Measurements from ENCODE around the gene NOS1AP.
A peak's percentile ranks its signal among the peaks of the same experiment; 100 is the strongest.
"Not testable (repeated sequence)": the region's sequence is repeated elsewhere in the genome, so short reads cannot be mapped to it uniquely, and the experiment has no call there.

Gene NOS1AP

GRCh38 chr1:162168261-162168660 is 98.8 kb downstream of the NOS1AP start:
- DNase-seq (ENCODE audit: low read depth in 2 of 2) = no peak

- DNase-seq (ENCODE audit: low read depth in 2 of 2) = peak; percentile 47 to 48
These were observed 99.7 kb downstream of the NOS1AP start for GRCh38 chr1:162169031-162169790.

GRCh38 chr1:162171111-162171510 is 101.6 kb downstream of the NOS1AP start:
- no peak for DNase-seq (ENCODE audit: low read depth in 2 of 2)

GRCh38 chr1:162172311-162173102 is 103.0 kb downstream of the NOS1AP start:
- DNase-seq (ENCODE audit: low read depth in 2 of 2) = no peak

- DNase-seq (ENCODE audit: low read depth in 2 of 2) = not testable (repeated sequence)
These were observed 104.1 kb downstream of the NOS1AP start for GRCh38 chr1:162173607-162174006.

- not testable (repeated sequence) for DNase-seq (ENCODE audit: low read depth in 2 of 2)
These were observed 104.5 kb downstream of the NOS1AP start for GRCh38 chr1:162174027-162174426.

- DNase-seq (ENCODE audit: low read depth in 2 of 2) = no peak
These were observed 106.0 kb downstream of the NOS1AP start for GRCh38 chr1:162175379-162176081.

- no peak for DNase-seq (ENCODE audit: low read depth in 2 of 2)
These were observed 107.6 kb downstream of the NOS1AP start for GRCh38 chr1:162177126-162177525.

- no peak for DNase-seq (ENCODE audit: low read depth in 2 of 2)
These were observed 108.9 kb downstream of the NOS1AP start for GRCh38 chr1:162178432-162178831.

- no peak for DNase-seq (ENCODE audit: low read depth in 2 of 2)
These were observed 109.6 kb downstream of the NOS1AP start for GRCh38 chr1:162179121-162179520.

GRCh38 chr1:162180813-162181212 is 111.3 kb downstream of the NOS1AP start:
- DNase-seq (ENCODE audit: low read depth in 2 of 2) = no peak

- no peak for DNase-seq (ENCODE audit: low read depth in 2 of 2)
These were observed 112.6 kb downstream of the NOS1AP start for GRCh38 chr1:162182090-162182489.

GRCh38 chr1:162185314-162186025 is 116.0 kb downstream of the NOS1AP start:
- DNase-seq (ENCODE audit: low read depth in 2 of 2) = no peak

GRCh38 chr1:162186026-162186374 is 116.5 kb downstream of the NOS1AP start:
- DNase-seq (ENCODE audit: low read depth in 2 of 2) = no peak

- DNase-seq (ENCODE audit: low read depth in 2 of 2) = no peak
These were observed 116.9 kb downstream of the NOS1AP start for GRCh38 chr1:162186406-162186805.

- DNase-seq (ENCODE audit: low read depth in 2 of 2) = no peak
These were observed 118.3 kb downstream of the NOS1AP start for GRCh38 chr1:162187687-162188276.

GRCh38 chr1:162189345-162189744 is 119.9 kb downstream of the NOS1AP start:
- no peak for DNase-seq (ENCODE audit: low read depth in 2 of 2)

- DNase-seq (ENCODE audit: low read depth in 2 of 2) = no peak
These were observed 122.2 kb downstream of the NOS1AP start for GRCh38 chr1:162191396-162192305.

GRCh38 chr1:162192306-162192678 is 122.8 kb downstream of the NOS1AP start:
- no peak for DNase-seq (ENCODE audit: low read depth in 2 of 2)

GRCh38 chr1:162192763-162193162 is 123.3 kb downstream of the NOS1AP start:
- no peak for DNase-seq (ENCODE audit: low read depth in 2 of 2)
